ENCODE data around the gene FAF1. TPM values are rescaled to one million over a fixed set of nuclear protein-coding genes. Genes with fewer than 3 reads are reported as not detected.

Gene FAF1
- total RNA-seq, 4 donors from 2014 or later: 60.4 to 89.0 (median 67.8) TPM

DNA sequence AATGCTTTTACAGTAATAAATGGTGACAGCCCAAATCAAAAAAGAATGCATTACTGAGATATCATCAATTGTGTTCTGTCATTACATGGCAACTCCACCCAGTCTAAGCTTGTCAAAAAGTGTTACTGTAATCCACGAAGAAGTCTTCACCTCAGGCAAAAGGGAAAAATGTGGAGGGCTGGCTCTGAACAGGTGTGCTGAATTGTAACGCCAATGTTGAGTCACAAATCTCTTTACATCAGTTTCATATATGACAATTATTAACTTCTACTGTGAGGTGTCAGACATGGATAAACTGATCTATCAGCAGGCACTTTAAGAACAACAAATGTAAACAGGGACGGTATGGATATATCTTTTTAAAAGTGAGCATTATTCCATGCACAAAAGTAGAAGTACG lies 438.4 kb downstream of the FAF1 start:
- H3K36me3 ChIP-seq: peaks cover 0 to 31% of the 10 kb centered on the region in 2 donors
- no peak for ATAC-seq

DNA sequence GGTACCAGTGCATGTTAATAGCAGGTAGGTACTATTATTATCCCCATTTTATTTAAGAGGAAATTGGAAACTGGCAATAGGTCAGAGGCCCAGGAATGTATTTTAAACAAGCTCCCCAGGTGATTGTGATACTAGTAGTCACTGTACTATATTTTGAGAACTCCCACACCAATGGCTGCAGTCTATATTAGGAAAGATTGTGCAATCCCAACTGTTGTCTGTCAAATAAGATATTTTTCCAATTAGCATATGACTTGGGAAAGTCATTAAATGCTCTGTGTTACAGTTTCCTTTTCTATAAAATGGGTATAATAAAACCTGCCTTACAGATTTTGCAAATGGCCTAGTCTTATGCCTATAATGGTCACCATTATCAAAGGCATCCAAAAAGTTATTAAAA lies 442.6 kb downstream of the FAF1 start:
- no peaks in the 10 kb centered on the region for H3K27me3 ChIP-seq
- no peak overlapping the region for H3K27ac ChIP-seq
- no peak for ATAC-seq
- no peaks in the 10 kb centered on the region for H3K9me3 ChIP-seq
- no peak overlapping the region for H3K4me3 ChIP-seq
- TF ChIP-seq POLR2AphosphoS5 (IDR thresholded peaks at IDR 0.05) (no peak), EP300 (IDR thresholded peaks at IDR 0.05) (no peak), POLR2A (IDR thresholded peaks at IDR 0.05) (no peak)
- TF ChIP-seq, protein P1, sequence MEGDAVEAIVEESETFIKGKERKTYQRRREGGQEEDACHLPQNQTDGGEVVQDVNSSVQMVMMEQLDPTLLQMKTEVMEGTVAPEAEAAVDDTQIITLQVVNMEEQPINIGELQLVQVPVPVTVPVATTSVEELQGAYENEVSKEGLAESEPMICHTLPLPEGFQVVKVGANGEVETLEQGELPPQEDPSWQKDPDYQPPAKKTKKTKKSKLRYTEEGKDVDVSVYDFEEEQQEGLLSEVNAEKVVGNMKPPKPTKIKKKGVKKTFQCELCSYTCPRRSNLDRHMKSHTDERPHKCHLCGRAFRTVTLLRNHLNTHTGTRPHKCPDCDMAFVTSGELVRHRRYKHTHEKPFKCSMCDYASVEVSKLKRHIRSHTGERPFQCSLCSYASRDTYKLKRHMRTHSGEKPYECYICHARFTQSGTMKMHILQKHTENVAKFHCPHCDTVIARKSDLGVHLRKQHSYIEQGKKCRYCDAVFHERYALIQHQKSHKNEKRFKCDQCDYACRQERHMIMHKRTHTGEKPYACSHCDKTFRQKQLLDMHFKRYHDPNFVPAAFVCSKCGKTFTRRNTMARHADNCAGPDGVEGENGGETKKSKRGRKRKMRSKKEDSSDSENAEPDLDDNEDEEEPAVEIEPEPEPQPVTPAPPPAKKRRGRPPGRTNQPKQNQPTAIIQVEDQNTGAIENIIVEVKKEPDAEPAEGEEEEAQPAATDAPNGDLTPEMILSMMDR (IDR thresholded peaks at IDR 0.05): no peak
- no peaks in the 10 kb centered on the region for H3K4me1 ChIP-seq
- peaks cover 0 to 36% of the 10 kb centered on the region in 2 donors for H3K36me3 ChIP-seq

More for the DNA sequence above, 438.4 kb downstream of the FAF1 start:
- Histone ChIP-seq H3K27me3 (no peaks in the 10 kb centered on the region), H3K4me1 (no peaks in the 10 kb centered on the region), H3K27ac (no peak overlapping the region), H3K9me3 (no peaks in the 10 kb centered on the region), H3K4me3 (no peak overlapping the region)
- 75 to 80% methylated on average over 2 to 4 of the region's 4 CpGs for whole genome bisulfite sequencing, 2 donors (ENCODE audit: low coverage in 1 of 2)
- TF ChIP-seq, protein P1 (IDR thresholded peaks at IDR 0.05): no peak
- TF ChIP-seq POLR2AphosphoS5 (IDR thresholded peaks at IDR 0.05) (no peak), EP300 (IDR thresholded peaks at IDR 0.05) (no peak), POLR2A (IDR thresholded peaks at IDR 0.05) (no peak)

DNA sequence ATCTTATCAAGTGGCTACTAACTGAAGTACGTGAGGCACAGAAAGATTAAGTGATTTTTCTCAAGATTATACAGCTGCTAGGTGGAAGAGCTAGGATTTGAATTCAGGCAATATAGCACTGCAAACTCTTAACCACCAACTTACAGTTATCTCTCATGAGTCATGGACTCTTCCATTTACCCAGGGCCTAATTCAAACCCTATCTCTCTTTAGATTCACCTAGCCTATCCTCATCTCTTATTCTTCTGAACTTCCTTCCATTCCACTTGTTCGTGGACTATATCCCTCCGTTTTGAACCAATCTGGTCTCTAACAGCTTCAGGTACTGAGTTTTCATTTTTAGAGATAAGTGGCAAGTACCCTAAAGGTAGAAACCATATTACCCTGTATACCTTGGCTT lies 444.0 kb downstream of the FAF1 start:
- 82 to 100% methylated on average over 2 to 3 of the region's 3 CpGs for WGBS, 2 donors (ENCODE audit: low coverage in 1 of 2)
- H3K4me3 ChIP-seq: no peak overlapping the region
- H3K9me3 ChIP-seq: no peaks in the 10 kb centered on the region
- H3K27ac ChIP-seq: no peak overlapping the region
- no peak for ATAC-seq
- H3K36me3 ChIP-seq: peaks cover 0 to 45% of the 10 kb centered on the region in 2 donors
- TF ChIP-seq POLR2A (IDR thresholded peaks at IDR 0.05): no peak
- TF ChIP-seq, protein P1 (IDR thresholded peaks at IDR 0.05): no peak
- no peak for TF ChIP-seq EP300 (IDR thresholded peaks at IDR 0.05)
- no peak for TF ChIP-seq POLR2AphosphoS5 (IDR thresholded peaks at IDR 0.05)
- no peaks in the 10 kb centered on the region for H3K4me1 ChIP-seq
- no peaks in the 10 kb centered on the region for H3K27me3 ChIP-seq

DNA sequence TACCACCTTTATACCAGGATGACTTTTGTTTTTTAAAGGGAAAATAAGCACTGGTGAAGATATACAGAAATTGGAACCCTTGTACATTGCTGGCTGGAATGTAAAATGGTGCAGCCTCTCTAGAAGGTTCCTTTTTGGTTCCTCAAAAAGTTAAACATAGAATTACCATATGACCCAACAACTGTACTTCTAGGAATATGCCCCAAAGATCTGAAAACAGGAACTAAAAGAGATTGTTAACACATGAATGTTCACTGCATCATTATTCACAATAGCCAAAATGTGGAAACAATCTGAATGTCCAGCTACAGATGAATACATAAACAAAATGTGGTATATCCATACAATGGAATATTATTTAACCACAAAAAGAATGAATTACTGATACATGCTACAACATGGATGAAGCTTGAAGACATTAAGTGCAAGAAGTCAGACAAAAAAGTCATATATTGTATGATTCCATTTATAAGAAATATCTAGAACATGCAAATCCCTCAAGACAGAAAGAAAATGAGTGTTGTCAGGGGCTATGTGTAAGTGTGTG lies 452.0 kb downstream of the FAF1 start:
- no peak overlapping the region for H3K4me3 ChIP-seq
- H3K27me3 ChIP-seq: no peaks in the 10 kb centered on the region
- TF ChIP-seq POLR2A (IDR thresholded peaks at IDR 0.05) (no peak), EP300 (IDR thresholded peaks at IDR 0.05) (no peak)
- TF ChIP-seq, protein P1 (IDR thresholded peaks at IDR 0.05): no peak
- H3K9me3 ChIP-seq: peaks cover 0 to 24% (median 0%) of the 10 kb centered on the region in 3 donors
- H3K27ac ChIP-seq: no peak overlapping the region
- H3K4me1 ChIP-seq: no peaks in the 10 kb centered on the region
- peaks cover 3 to 82% of the 10 kb centered on the region in 2 donors for H3K36me3 ChIP-seq
- ATAC-seq: no peak

DNA sequence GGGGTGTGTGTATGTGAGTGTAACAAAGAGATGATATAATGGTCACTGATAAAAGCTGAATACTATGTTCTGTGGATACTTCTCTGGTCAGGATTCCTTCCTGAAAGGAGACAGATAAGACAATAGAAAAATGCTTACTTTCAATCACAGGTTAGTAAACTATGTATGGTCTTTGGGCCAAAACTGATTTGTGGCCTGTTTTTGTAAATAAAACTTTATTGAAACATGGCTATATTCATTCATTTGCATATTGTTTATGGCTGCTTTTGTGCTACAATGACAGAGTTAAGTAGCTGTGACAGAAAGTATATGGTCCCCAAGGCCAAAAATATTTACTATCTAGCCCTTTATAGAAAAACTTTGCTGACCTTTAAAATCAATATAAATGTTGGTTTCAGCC lies 454.6 kb downstream of the FAF1 start:
- no peaks in the 10 kb centered on the region for H3K27me3 ChIP-seq
- H3K4me1 ChIP-seq: no peaks in the 10 kb centered on the region
- peaks cover 0 to 45% (median 0%) of the 10 kb centered on the region in 3 donors for H3K9me3 ChIP-seq
- TF ChIP-seq POLR2AphosphoS5 (IDR thresholded peaks at IDR 0.05) (no peak), EP300 (IDR thresholded peaks at IDR 0.05) (no peak), POLR2A (IDR thresholded peaks at IDR 0.05) (no peak)
- TF ChIP-seq, protein P1 (IDR thresholded peaks at IDR 0.05): no peak
- no peak overlapping the region for H3K4me3 ChIP-seq
- ATAC-seq: no peak
- no peak overlapping the region for H3K27ac ChIP-seq
- peaks cover 3 to 91% of the 10 kb centered on the region in 2 donors for H3K36me3 ChIP-seq
